GM18517 (cell line): Measurements from ENCODE around the gene MS4A13.
"Not testable (repeated sequence)": the region's sequence is repeated elsewhere in the genome, so short reads cannot be mapped to it uniquely, and the experiment has no call there.

Experiments used
- ATAC-seq: cut with Tn5 transposase; IDR thresholded peaks from one replicate; pipeline ENCODE4 v1.9.1; 2021; ENCODE audit warnings: mild to moderate bottlenecking, moderate library complexity; ENCODE audit not compliant: unreplicated experiment

Gene MS4A13

DNA sequence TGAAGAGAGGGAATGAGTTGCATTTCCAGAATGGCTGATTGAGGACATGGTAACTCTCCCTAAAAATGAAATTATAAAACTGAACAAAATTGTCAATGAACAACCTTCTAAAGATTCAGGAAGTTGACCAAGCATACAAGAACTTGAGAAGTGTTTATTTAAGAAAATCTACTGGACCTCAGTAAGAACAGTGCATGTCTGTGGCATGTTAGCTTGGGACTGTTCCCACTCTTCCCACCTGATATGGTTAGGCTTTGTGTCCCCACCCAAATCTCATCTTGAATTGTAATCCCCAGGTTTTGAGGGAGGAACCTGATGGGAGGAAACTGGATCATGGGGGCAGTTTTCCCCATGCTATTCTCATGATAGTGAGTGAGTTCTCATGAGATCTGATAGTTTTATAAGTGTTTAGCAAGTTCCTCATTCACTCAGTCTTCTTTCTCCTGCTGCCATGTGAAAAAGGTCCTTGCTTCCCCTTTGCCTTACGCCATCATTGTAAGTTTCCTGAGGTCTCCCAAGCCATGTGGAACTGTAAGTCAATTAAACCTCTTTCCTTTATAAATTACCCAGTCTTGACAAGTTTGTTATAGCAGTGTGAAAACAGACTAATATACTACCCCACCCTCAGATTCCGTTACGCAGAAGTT, 15.4 kb downstream of the MS4A13 start:
- no peak for ATAC-seq

DNA sequence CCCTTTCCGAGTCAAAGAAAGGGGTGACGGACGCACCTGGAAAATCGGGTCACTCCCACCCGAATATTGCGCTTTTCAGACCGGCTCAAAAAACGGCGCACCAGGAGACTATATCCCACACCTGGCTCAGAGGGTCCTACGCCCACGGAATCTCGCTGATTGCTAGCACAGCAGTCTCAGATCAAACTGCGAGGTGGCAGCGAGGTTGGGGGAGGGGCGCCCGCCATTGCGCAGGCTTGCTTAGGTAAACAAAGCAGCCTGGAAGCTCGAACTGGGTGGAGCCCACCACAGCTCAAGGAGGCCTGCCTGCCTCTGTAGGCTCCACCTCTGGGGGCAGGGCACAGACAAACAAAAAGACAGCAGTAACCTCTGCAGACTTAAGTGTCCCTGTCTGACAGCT, 17.2 kb downstream of the MS4A13 start:
- ATAC-seq, result not testable (repeated sequence)

DNA sequence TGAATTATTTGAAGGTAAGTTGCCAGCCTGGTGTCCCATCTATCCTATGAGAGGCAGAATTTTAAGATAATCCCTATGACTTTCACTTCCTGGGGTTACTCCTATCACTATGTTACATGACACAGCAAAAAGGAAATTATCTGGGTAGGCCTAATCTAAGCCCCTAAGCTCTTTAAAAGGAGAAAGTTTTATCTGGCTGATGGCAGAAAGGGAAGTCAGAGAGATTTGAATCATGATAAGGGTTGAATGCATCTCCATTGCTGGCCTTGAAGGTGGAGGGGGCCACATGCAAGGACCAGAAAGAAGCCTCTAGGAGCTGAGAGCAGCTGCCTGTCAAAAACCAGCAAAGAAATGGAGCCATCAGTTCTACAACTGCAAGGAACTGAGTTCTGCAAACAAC, 23.4 kb downstream of the MS4A13 start:
- ATAC-seq, result not testable (repeated sequence)

DNA sequence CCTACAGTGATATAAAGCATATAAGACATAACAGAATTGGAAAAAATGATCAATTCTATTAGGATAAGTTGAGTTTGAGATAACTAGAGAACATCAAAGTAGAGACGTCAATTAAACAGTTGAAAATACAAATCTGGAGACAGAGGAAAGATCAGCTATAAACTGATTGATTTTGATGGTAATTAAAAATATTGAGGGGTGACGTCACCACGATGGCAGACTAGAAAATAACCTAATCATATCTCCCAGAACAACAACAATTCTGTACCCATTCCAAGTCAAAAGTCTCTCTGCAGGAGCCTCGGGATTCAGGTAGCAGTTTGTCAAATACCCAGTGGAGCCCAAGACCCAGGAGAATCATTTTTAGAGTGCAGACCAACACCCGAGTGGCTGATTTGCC, 28.9 kb downstream of the MS4A13 start:
- ATAC-seq, result no peak

DNA sequence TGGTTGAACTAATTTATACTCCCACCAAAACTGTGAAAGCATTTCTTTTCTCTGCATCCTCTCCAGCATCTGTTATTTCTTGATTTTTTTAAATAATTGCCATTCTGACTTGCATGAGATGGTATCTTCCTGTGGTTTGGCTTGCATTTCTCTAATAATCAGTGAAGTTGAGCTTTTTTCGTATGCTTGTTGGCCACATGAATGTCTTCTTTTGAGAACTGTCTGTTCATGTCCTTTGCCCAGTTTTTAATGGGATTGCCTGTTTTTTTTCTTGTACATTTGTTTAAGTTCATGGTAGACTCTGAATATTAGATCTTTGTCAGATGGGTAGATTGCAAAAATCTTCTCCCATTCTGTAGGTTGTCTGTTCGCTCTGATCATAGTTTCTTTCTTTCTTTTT, 46.1 kb downstream of the MS4A13 start:
- no peak for ATAC-seq

DNA sequence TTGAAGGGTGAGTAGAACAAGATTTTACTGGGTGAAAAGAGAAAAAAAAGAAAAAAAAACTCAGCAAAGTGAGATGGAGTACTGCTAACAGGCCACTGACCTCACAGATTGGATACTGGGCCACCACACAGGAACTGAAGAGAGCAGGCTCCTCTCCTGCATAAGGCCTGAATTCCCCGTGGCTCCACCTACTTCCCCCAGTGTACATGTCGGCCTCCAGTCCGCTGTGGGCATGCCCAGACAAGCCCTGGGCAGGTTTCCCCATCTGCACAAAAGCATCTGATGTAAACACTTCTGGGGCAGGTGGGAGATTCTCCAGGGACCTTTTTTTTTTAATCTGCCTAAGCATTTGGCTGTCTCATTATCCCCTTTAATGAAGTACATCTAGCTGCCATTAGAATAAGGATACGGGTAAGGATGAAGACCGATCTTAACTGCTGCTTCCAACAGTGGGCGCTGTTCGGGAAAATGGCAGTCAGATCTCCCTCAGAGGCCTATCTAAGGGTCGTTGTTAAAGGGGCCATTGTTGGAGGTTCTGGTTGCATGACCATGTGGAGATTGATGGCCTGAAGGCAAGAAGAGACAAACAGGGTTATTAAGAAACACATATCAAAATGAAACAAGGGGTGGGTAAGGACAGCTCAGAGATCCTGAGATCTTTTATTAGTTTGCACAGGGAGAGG, 48.5 kb downstream of the MS4A13 start:
- peak; percentile 69 for ATAC-seq

DNA sequence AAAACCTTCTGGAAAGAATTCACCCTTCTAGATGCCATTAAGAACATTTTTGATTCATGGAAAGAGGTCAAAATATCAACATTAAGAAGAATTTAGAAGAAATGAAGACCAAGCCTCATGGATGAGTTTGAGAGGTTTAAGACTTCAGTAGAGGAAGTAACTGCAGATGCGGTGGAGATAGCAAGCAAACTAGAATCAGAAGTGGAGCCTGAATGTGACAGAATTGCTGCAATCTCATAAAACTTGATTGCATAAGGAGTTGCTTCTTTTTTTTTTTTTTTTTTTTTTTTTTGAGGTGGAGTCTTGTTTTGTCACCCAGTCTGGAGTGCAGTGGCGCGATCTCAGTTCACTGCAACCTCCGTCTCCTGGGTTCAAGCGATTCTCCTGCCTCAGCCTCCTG, 51.6 kb downstream of the MS4A13 start:
- no peak for ATAC-seq

DNA sequence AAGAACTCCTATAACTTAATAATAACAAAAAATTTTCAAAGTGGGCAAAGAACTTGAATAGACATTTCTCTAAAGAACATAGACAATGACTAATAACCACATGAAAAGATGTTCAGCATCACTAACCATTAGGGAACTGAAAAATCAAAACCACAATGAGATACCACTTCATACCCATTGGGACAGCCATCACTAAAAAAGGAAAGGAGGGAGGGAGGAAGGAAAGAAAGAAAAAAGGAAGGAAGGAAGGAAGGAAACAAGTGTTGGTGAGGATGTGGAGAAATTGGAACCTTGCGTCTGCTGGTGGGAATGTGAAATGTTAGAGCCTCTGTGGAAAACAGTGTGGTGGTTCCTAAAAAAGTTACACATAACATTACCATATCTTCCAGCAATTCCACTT, 55.8 kb downstream of the MS4A13 start:
- peak; percentile 72 for ATAC-seq

DNA sequence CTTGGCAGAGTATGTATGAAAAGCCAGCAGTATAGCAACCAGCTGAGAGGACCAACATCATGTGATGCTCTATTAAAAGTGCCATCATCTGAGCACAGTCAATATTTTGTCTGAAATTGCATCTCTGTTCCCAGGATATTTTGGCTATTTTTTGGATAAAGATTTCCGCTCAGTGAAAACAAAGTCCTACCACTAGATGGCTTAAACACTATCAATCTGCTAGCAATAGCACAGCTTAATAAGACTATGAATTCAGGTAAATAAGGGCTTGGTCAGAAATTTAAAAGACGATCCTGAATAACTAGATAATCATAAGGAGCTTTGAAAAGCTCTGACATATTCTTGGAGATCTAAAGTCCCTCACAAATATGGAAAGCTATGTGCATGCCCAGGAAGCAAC, 74.4 kb downstream of the MS4A13 start:
- no peak for ATAC-seq
